NCI-H524 treated with DMSO at 0.1 percent for 48 hours (cell line): ENCODE measurements around the gene AATK.
A peak's percentile ranks its signal among the peaks of the same experiment; 100 is the strongest.

Source experiments
- DNase-seq: peaks from one replicate; lab custom pipeline; 2025; lab: John Stamatoyannopoulos, UW

The AATK gene

DNA sequence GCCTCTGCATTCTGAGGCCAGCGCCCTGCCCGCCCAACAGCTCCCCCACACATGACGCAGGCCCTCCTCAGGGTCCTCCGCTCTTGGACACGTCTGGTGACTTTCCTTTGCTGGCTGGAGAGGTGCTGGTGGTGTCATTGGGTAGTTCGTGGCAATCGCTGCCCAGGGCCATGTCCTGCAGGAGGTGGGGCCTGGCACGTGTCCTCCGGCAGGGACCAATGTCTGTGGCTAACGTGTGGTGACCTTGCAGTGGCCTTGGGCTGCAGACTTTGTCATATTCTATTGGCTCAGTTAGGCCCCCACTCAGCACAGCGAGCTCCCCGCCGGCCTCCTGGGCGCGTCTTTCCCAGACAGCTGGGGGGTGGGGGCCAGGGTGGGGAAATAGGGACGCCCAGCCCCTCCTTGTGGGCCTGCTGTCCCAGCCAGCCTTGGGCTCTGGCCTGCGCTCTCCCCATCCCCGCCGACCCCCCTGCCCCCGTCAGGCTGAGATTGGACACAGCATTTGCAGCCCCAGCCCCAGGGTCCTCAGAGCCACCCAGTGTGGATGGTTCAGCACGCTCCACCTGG, 52.8 kb downstream of the AATK start:
- no peak for DNase-seq

DNA sequence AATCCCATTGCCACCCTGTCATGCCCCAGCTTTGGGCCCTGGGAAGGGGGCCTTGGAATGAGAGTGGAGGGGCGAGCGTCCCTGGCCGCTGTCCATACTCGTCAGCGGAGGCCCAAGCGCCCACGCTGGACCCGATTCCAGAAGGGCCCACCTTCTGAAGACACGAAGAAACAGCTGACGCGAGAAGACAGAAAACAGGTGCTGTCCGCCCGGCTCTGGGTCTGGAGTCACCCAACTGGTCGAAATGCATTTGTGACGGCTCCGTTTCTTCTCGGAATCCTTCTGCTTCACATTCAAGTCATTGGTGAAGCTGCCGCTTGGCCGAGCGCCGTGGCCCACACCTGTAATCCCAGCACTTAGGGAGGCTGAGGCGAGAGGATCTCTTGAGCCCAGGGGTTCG, 53.6 kb downstream of the AATK start:
- DNase-seq: no peak

DNA sequence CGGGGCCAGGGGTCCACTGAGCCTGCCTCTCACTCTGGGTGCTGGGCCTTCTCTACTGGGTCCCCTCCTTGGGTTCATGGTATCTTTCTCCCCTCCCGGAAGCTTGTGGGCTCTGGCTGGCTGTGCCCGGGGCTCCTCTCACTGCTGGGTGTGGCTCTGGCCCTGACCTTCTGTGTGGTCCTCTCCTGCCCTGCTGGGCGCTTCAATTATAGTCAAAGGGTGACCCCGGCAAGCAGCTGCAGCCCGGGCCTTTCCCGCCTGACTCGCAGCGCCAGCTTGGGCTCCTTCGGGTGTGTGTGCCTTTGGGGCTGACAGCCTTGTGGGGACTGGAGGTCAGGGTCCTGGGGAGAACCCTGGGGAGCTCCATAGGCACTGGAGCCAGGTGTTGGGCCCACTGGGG, 55.0 kb downstream of the AATK start:
- no peak for DNase-seq

DNA sequence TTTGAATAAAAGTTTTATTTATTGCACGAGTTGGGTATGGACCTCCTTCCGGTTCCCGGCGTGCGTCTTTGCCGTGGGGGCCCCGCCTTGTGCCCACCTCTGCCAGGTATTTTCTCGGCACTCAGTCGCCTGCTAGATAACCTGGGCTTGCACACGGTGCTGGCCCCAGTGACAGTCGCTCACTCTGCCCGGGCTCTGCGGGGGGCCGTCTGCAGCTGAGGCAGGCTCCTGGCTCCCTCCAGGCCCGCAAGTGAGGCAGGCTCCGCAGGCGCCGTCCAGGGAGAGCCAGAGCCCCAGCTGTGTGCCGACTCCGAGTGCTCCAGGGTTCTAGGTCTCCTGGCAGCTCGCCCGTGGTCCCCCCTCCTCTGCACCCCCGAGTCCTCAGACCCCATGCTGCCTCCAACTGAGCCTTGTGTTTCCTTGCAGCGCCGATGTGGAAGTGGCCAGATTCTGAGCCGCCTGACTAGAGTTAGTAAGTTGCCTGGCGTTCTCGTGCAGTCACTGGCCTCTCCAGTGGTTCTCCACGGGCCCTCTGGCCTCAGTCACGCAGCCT, 55.5 kb downstream of the AATK start:
- DNase-seq: no peak

DNA sequence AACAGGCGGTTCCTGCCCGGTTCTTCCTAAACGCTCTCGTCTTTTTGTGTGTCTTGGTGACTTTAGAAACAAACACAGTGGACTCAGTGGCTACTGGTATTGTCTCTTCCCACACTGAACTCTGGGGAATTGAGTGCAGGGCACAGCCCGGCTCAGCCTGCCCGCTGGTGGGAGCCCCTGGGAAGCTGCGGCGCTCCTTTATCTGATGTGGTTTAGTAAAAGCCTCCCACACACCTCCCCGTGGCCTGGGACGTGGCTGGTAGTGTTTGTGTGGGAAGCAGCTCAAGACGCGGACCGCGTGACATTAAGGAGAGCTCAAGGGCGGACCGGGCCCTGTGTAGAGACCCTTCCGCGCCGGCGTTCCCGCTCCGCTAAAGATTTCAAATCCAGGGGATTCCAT, 56.1 kb downstream of the AATK start:
- no peak for DNase-seq

DNA sequence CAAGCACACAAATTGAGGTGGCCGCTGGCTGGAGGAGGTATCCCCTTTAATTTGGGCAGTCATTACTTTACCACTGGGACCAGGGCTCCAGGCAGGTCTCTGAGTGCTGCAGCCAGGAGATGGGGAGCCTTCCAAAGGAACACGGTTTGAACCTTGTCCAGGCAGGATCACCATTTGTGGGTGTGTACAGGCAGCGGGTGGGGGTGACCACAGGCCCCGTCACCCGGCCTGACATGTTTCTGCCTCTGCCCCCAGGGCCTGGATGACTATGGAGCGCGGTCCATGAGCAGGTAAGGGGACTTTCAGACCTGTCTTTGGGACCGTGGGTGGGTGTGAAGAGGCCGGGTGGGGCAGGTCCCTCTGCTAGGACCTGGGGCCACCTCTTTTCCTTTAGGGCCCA, 57.8 kb downstream of the AATK start:
- no peak for DNase-seq

DNA sequence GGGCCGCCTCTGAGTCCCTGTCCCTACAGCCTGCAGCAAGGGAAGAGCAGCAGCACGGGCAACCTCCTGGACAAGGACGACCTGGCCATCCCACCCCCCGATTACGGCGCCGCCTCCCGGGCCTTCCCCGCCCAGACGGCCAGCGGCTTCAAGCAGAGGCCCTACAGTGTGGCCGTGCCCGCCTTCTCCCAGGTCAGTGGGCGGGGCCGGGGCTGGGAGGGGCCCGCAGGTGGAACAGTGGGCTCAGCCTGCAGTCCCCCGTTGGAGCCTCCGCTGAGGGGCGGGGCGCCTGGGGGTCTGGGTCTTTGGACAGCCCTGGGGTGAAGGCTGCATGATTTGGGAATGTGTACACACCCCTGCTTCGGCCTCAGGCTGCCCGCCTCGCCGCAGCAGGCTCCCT, 59.3 kb downstream of the AATK start:
- DNase-seq: no peak

DNA sequence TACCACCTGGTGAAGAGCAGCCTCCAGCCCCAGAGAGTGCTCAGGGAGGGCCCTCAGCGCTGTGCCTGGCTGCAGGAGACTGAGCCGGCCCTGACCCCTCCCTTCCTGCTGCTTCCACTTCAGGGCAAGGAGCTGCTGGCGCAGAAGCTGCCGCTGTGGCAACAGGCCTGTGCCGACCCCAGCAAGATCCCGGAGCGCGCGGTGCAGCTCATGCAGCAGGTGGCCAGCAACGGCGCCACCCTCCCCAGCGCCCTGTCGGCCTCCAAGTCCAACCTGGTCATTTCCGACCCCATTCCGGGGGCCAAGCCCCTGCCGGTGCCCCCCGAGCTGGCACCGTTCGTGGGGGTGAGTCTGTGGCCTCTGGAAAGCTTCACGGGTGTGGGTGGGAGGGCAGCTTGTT, 62.6 kb downstream of the AATK start:
- DNase-seq: no peak

DNA sequence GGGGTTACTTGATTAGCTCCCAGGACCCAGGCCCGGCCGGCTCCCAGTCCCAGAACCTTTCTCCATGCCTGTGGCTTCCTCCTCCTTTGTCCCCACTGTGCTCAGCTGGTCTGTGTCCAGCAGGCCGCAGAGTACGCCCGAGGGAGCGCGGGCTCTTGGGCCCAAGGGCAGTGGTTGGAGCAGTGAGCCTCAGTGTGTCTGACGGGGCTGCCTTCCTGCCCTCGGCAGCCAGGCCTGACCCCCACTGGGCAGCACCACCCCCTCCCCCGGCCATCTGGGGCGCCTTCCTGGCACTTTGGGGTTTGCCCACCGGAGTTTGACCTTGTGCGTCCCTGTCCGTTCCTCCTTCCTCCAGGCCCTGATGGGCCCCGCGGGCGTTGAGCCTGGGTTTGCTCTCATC, 63.2 kb downstream of the AATK start:
- no peak for DNase-seq

DNA sequence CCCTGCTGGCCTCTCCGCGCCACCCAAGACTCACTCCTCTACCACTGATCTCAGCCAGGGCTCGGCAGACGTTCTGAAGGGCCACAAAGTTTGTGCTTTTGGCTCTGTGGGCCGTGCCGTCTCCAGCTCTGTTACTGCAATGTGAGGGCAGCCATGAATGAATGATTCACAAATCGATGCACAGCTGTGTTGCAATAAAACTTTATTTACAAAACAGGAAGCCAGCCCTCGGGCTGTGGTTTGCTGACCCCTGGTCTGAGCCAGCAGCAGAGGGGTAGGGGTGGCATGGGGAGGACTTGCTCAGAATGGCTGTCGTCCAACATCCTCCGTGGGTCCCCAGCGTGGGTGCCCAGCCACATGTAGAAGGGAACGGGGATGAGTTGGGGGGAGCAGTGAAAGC, 63.7 kb downstream of the AATK start:
- no peak for DNase-seq

DNA sequence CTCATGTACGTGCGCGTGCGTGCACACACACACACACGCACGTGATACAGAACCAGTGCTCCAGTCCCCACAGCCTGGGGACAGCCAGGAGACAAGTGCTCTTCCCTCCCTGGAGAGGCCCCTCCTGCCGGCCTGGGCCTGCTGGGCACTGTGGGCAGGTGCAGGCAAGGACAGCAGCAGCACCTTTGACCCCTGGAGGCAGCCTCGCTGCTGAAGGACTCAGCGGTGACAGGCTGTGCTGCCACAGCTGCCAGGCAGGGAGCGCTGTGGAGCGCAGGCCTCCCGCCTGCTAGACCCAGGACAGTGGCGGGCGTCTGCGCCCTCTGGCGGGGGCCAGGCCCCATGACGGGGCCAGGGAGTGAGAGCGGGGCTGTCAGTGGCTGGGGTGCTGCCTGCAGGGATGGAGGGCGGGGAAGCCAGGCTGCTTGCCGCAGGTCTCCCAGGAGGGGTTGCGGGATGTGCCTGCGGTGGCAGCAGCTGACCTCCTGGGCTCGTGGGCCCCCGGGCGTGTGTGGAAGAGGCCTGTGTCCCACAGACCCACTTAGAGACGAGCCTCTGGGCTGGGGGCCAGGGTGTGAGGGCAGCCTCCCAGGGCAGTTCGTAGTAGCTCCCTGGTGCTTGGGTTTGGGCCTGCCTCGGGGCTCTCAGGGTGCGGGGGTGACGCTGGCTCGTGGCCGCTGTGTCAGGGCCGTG, 64.3 kb downstream of the AATK start:
- DNase-seq: peak; percentile 41

DNA sequence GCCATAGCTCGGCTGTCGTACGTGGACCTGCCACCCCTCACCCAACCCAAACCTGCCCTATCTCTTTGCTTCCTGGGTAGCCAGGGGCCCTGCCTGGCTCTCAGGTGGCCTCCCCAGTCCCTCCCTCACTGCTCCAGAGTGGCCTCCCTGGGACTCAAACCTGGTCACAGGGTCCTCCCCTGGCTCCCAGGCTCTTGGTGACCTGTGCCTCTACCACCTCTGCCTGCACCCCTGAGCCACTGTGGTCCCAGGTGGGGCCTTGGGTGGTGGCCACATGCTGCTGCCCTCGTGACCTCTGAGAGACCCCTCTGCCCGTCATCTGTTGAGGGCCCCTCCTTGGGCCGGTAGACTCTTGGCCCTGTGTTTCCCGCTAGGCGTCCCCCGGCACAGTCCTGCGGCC, 65.4 kb downstream of the AATK start:
- no peak for DNase-seq

DNA sequence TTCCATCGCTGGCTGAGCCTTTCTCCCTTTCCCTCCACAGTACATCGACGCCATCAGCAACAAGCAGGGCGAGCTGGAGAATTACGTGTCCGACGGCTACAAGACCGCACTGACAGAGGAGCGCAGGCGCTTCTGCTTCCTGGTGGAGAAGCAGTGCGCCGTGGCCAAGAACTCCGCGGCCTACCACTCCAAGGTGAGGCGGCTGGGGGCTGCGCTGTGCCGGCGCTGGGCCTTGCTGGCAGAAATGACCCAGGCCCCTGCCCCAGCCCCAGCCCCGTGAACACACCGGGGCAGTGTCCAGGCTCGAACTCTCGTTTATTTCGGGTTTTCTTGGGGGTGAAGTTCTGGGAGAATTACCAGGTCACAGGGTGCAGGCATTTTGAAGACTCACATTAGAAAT, 66.1 kb downstream of the AATK start:
- no peak for DNase-seq

DNA sequence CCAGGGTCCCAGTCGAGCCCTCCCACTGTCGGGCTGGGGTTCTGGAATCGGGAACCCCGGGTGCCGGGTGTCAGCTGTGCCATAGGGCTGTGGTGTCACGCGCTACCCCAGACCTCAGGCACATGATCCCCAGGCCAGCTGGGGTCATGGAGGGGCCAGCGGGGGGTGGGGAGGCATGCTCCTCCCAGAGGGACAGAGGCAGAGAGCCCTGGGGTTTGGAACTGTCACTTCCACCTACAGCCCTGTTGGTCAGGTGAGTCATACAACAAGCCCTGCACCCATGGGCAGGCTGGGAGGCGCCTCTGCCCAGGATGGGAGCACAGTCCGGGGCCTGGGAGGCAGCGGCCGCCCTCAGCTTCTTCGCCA, 68.1 kb downstream of the AATK start:
- no peak for DNase-seq

DNA sequence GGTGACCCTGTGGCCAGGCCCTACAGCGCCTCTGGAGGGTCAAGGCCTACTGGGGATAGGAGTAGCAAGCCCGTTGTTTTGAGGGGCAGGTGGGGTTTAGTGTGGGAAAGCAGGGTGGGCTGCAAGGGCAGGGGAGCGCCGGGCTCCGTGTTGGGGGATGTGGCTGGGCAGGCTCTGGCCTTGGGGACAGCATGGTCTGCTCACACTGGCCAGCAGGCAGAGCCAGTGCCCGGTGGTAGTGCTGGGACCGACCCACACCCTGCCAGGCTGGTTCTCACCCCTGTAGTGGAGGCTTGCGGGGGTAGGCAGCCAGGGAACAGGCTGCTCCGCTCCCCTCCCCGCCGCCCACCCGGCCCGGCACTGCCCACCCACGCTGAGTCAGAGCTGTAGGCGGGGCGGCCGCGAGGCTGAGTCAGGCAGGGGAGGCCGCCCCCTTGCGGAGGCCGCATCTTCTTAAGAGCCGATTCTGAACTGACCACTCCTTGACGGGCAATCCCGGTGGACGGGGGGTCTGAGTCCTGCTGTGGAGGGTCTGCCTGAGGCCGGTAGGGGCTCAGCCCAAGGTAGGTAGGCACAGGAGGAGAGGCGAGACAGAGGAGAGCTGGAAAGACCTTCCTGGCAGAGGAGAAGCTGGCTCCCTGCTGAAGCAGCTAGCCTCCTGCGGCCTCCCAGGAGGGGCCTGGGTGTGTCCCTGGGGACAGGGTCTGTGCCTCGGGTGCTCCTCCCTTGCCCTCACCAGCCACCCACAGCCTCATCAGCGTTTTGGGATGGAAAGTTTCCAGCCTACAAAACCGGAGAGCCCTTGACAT, 68.7 kb downstream of the AATK start:
- DNase-seq: no peak

DNA sequence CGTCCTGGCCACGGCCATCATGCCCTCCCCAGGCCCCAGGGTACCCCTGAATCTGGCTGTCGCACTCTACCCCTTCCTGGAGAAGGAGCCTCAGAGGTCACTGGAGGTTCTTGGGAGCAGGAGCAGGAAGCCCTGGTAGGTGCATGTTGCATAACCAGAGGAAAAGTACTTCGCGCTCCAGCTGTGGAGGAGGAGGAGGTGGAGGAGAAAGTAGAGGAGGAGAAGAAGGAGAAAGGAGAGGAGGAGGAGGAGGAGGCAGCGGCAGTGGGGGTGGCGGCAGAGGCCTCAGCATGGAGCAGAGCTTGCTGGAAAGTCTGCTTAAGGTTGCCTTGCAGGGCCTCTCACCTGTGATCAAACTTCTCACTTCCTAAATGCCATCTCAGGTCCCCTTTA, 69.3 kb downstream of the AATK start:
- no peak for DNase-seq

DNA sequence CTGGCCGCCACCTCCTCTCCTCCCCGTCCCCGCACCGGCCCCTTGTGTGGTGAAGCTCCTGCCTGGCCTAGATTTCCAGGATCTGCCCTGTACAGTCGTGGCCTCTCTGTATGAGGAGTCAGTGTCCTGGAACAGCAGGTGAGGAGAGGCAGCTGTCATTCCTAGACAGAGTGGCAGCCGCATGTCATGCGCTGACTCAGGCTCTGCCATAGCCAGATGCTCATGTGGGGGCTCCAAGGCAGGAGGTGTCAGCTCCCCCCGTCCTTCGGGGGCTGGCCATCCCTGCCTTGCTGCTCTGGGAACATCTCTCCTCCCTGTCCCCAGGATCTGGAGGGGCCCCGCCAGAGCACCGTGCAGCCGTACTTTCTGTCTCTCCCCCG, 70.6 kb downstream of the AATK start:
- peak; percentile 74 for DNase-seq

DNA sequence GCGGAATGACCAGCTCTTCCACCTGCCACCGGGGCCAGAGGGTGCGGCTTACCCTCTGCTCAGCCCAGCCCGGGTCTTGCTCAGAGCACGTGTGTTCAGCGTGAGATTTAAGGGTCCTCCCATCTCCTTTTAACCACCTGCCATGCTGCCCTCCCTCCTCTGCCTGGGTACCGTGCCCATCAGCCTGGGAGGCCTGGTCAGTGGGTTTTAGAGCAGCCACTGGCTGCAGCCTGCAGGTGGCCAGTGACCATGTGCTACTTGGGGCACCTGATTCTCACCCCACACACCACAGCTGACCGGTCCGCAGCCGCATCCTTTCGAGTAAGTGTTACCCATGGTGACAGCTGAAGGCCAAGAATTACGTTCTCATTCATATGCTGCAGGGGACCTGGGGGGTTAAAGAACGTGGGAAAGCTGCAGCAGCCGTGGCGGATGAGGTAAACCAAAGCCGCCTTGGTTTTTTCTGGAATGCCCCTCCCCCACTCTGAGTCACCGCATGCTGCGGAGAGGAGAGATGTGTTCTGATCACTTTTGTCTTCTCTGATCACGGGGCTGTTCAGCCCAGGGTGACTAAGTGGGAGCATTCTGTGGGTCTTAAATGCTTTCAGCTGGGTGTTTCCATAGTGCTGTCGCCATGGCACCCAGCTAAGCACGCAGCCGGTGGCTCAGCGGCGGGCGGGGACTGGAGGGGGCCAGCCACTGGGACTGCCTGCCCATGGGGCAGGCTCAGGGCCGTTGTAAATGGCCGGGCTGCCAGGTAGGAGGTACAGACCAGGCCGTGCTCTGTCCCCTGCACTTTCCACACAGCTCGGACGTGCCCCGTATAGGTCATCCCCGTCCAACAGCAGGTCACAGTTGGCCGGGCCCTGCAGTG, 71.3 kb downstream of the AATK start:
- DNase-seq: peak; percentile 49

DNA sequence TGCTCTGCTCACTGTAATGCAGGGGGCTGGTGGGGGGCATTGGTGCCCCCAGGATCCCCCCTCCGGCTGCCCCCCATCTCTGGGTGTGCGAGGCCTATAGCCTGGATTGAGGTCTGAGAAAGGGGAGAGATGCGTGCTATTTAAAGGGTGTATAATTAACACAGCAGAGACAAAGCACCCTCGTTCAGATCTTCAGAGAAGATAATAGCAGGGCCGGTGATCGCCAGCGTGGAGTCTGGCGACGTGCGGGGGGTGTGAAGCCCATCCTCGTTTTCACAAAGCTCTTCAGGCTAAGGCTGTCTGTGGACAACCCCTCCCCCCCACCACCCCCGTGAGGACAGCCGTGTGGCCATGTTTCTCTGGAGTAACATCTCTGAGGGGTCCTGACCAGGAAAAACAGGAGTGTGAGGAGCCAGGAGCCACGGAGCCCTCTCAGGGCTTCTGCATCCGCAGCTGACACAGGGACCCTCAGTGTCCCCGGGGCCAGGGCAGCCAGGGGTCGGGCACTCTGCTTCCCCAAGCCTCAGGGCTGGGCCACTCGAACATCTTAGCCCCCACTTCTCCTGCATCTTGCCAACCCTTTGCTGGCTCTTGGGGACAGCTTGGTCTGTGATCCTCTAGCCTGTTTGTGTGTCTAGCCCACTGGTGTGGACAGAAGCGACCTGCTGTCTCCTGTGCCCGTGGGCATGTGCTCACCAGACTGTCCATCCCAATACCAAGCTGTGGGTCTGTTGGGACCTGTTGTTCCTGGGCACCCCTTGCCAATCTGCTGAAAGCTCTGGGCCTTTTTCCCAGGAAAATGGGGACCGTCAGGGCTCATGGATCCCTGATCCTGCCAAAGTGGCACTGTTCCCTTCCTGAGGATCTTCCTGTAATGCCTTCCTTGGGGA, 72.2 kb downstream of the AATK start:
- DNase-seq: no peak

DNA sequence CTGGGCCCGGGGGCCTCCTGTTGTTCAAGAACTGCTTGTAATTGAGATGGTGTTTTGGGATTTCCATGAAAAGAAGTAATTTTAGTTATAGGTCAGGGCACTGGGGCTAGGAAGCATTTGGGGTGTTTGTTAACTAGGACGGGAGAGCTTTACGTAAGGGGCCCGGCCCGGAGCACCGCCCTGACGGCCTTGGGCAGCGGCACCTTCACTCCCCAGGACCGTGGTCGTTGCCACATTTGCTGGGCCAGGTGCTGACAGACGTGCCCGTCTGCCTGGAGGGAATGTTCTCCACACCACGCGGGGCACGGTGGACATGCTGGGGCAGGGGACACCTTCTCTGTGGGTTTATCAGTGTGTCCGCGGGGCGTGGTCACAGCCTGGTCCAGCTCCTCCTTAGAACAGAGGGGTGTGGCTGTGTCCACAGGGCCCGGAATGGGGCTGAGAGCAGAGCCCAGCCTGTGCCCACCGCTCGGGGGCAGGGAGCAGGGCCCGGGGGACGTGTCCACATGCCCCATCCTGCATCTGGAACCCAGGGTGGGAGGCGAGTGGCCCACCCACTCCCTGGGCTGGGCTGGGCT, 73.4 kb downstream of the AATK start:
- no peak for DNase-seq
